Gastroesophageal sphincter (tissue), 4 donors: Measurements from ENCODE around the gene MADD. TPM values are rescaled to one million over a fixed set of nuclear protein-coding genes. Genes with fewer than 3 reads are reported as not detected.

Source experiments
- ATAC-seq: fragments of 150-250 bp; one replicate; pipeline ENCODE4 v1.9.1; 2016; ENCODE audit warnings: mild to moderate bottlenecking, moderate library complexity
- H3K27ac ChIP-seq, 4 donors: fragments of 200-600 bp; sonication (generic) in 3 of 4; 1 replicate in 3 of 4; 2 replicates in 1 of 4; pipeline ENCODE4 v1.5.1; 2016 to 2019
- H3K27me3 ChIP-seq: fragments of 200-600 bp; sonication (generic); one replicate; pipeline ENCODE4 v1.5.1; 2019
- H3K36me3 ChIP-seq, 2 donors: fragments of 200-600 bp; sonication (generic); one replicate each; pipeline ENCODE4 v1.5.1; 2019; ENCODE audit warnings: control low read depth in 1 of 2
- H3K4me1 ChIP-seq, 3 donors: fragments of 200-600 bp; sonication (generic); 1 replicate in 2 of 3; 2 replicates in 1 of 3; pipeline ENCODE4 v1.5.1; 2016 to 2019; ENCODE audit warnings: control low read depth in 2 of 3
- H3K4me3 ChIP-seq, 2 donors: fragments of 200-600 bp; sonication (generic); one replicate each; pipeline ENCODE4 v1.5.1; 2019; ENCODE audit warnings: mild to moderate bottlenecking in 1 of 2, moderate library complexity in 1 of 2
- H3K9me3 ChIP-seq, 3 donors: fragments of 200-600 bp; sonication (generic); one replicate each; pipeline ENCODE4 v1.5.1; 2017 to 2019; ENCODE audit warnings: control low read depth in 2 of 3
- EP300 ChIP-seq: sonication (generic); formaldehyde crosslinking; IDR thresholded peaks from one replicate; pipeline ENCODE4 v1.6.1; 2017; ENCODE audit warnings: antibody characterized with exemption, mild to moderate bottlenecking
- POLR2A ChIP-seq, 2 donors: fragments of 450-650 bp; IDR thresholded peaks; one replicate each; pipeline ENCODE4 v1.6.1; 2017; ENCODE audit warnings: antibody characterized with exemption in 2 of 2, mild to moderate bottlenecking in 2 of 2, moderate library complexity in 1 of 2
- POLR2AphosphoS5 ChIP-seq: sonication (generic); formaldehyde crosslinking; IDR thresholded peaks from one replicate; pipeline ENCODE4 v1.6.1; 2017; ENCODE audit warnings: antibody characterized with exemption
- WGBS, 2 donors: methylation state at CpG; one replicate each; pipeline ENCODE4 v1.1.5; 2018; ENCODE audit warnings: low coverage in 1 of 2; 5-methylcytosine and 5-hydroxymethylcytosine counted together
- total RNA-seq, 4 donors: library from RNA; depleted of rRNA; stranded (reverse); fragments of >200 nt; gene quantifications; one replicate each; pipeline ENCODE4 v1.1.0, GENCODE V29; 2016
- TF ChIP-seq, protein P1 (sequence below), 4 experiments: fragments of 200-600 bp in 2 of 4; fragments of 450-650 bp in 2 of 4; sonication (generic) in 1 of 4; IDR thresholded peaks; one replicate each; pipeline ENCODE4 v1.5.1; 2017 to 2019; ENCODE audit warnings: antibody characterized with exemption in 4 of 4, mild to moderate bottlenecking in 2 of 4, moderate library complexity in 2 of 4

Gene MADD
- total RNA-seq, 4 donors from 2014 or later = 23.7 to 33.9 (median 29.4) TPM

DNA sequence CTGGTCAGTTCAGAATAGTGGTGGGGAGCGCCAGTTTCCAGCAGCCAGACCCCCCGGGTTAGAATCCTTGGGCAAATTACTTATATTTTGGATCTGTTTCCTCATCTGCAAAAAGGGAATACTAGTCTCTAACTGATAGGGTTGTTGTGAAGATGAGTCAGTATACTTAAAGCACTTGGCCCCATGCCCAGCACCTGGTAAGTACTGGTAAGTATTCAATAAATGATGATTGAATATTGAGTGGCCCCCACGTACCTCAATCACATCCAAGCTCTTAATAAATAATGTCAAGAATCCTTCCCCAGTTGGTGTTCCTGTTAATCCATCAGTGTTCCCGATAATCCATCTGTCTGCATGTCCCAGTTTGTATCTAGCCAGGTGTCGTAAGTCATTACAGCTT is 33.5 kb upstream of the MADD start:
- Histone ChIP-seq H3K4me1 (peaks cover 0 to 16% (median 0%) of the 10 kb centered on the region in 3 donors), H3K36me3 (peaks cover 0 to 91% of the 10 kb centered on the region in 2 donors), H3K27ac (no peak overlapping the region), H3K27me3 (no peaks in the 10 kb centered on the region), H3K4me3 (no peak overlapping the region), H3K9me3 (no peaks in the 10 kb centered on the region)
- ATAC-seq = no peak
- WGBS, 2 donors = 68 to 82% methylated on average over 4 to 5 of the region's 5 CpGs
- TF ChIP-seq POLR2AphosphoS5 = no peak
- no peak for TF ChIP-seq EP300
- no peak for TF ChIP-seq POLR2A (IDR thresholded peaks at IDR 0.05)

DNA sequence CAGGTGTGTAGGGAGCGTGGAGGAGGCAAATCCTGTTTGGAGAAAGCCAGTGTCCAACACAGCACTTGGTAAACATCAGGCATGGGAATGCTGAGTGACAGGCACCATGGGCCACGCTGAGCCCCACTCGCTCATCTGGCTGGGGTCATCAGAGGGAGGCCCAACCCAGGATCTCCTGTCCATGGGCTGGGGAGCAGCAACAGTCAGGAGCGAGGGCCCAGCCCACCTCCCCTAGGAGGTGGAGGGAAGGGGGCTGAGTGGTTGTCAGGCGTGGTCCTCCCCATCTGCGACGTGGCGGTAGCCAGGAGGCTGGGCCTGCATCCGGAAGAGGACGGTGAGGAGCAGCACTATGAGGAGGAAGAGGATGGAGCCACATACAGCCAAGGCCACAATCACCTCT is 30.1 kb upstream of the MADD start:
- no peak for ATAC-seq
- H3K4me3 ChIP-seq = no peak overlapping the region
- no peak for TF ChIP-seq POLR2AphosphoS5
- TF ChIP-seq, protein P1, sequence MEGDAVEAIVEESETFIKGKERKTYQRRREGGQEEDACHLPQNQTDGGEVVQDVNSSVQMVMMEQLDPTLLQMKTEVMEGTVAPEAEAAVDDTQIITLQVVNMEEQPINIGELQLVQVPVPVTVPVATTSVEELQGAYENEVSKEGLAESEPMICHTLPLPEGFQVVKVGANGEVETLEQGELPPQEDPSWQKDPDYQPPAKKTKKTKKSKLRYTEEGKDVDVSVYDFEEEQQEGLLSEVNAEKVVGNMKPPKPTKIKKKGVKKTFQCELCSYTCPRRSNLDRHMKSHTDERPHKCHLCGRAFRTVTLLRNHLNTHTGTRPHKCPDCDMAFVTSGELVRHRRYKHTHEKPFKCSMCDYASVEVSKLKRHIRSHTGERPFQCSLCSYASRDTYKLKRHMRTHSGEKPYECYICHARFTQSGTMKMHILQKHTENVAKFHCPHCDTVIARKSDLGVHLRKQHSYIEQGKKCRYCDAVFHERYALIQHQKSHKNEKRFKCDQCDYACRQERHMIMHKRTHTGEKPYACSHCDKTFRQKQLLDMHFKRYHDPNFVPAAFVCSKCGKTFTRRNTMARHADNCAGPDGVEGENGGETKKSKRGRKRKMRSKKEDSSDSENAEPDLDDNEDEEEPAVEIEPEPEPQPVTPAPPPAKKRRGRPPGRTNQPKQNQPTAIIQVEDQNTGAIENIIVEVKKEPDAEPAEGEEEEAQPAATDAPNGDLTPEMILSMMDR (IDR thresholded peaks at IDR 0.05) = no peak
- no peak for TF ChIP-seq POLR2A (IDR thresholded peaks at IDR 0.05)
- no peak for TF ChIP-seq EP300
- H3K27ac ChIP-seq = no peak overlapping the region
- H3K36me3 ChIP-seq = peaks cover 0 to 94% of the 10 kb centered on the region in 2 donors
- no peaks in the 10 kb centered on the region for H3K9me3 ChIP-seq
- peaks cover 0 to 4% (median 0%) of the 10 kb centered on the region in 3 donors for H3K4me1 ChIP-seq
- 88% methylated on average over 5 of the region's 10 CpGs; no CpG with 5 or more reads in 1 of the 2 donors for WGBS, 2 donors
- H3K27me3 ChIP-seq = no peaks in the 10 kb centered on the region

DNA sequence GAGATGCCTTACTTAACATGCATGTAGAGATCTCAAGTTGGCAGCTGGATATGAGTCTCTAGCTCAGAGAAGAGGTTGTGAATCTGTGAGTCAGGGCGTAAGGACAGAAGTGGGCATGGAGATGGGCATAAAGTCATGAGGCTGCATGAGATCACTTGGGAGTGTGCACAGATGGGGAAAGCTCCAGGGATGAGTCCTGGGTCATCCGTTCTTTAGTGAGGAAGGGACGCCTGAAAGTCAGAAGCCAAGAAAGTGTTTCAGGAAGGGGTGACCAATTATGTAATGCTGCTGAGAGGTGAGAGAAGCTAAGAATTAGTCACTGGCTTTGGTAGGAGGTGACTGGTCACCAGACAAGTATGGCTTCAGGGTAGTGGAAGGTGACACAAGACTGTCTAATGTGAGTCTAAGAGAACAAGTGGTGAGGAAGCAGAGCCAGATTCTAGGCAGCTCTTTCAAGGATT is 28.1 kb upstream of the MADD start:
- H3K9me3 ChIP-seq = no peaks in the 10 kb centered on the region
- no peak overlapping the region for H3K4me3 ChIP-seq
- no peaks in the 10 kb centered on the region for H3K27me3 ChIP-seq
- ATAC-seq = no peak
- 60 to 83% methylated on average over 1 to 3 of the region's 3 CpGs for whole genome bisulfite sequencing, 2 donors
- peaks cover 0 to 96% of the 10 kb centered on the region in 2 donors for H3K36me3 ChIP-seq
- TF ChIP-seq POLR2AphosphoS5 (no peak), POLR2A (IDR thresholded peaks at IDR 0.05) (no peak), EP300 (no peak)
- TF ChIP-seq, protein P1 (IDR thresholded peaks at IDR 0.05) = no peak
- no peak overlapping the region for H3K27ac ChIP-seq
- peaks cover 0 to 7% (median 0%) of the 10 kb centered on the region in 3 donors for H3K4me1 ChIP-seq

DNA sequence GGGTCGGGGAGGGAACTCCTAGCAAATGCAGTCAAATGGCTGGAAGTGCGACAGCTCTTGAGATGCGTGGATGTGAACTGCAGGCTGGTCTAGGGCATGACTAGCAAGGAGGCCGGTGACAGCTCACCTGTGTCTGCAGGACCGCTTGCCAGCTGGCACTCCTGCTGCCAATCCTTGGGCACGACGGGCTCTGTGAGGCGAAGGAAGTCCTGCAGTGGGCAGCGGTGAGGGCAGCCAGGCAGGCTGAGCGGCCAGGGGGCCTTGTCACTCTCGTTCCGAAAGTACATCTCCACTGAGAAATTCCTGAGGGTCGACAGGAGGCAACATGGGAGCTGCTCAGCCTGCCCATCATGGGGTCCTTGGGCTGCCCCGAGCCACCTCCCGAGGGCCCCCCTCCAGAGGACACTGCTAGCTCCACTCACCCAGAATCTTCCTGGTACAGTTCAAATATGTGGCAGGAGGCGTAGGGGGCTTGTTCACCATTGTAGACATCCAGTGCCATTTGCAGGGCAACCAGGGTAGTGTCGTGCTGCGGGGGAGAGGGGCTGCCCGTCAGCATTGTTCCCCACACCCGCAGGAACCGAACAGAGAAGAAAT is 27.2 kb upstream of the MADD start:
- no peak for TF ChIP-seq EP300
- TF ChIP-seq, protein P1 (IDR thresholded peaks at IDR 0.05) = no peak
- TF ChIP-seq POLR2AphosphoS5 = no peak
- no peak for TF ChIP-seq POLR2A (IDR thresholded peaks at IDR 0.05)
- Histone ChIP-seq H3K27me3 (no peaks in the 10 kb centered on the region), H3K27ac (no peak overlapping the region), H3K36me3 (peaks cover 0 to 95% of the 10 kb centered on the region in 2 donors), H3K4me3 (no peak overlapping the region), H3K4me1 (peaks cover 0 to 15% (median 6%) of the 10 kb centered on the region in 3 donors), H3K9me3 (no peaks in the 10 kb centered on the region)
- WGBS, 2 donors = 80 to 100% methylated on average over 1 to 7 of the region's 21 CpGs
- ATAC-seq = no peak

DNA sequence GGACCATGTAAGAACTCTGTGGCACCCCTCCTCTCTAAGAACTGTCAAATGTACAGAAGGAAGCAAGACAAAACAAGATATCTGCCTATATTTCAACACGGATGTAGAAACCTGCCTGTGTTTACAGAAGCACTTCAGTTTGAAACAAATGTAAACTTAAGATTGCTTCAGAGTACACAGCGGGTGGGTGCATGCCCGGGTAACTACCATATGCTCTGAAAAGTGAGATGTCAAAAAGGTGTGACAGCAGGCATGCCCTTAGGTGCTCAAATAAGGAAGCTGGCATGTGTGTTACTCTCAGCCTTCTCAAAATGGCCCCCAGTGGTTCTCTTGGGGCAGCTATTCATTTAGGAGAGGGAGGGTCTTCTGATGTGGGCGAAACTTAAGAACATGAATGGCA is 26.5 kb upstream of the MADD start:
- no peak for TF ChIP-seq POLR2A (IDR thresholded peaks at IDR 0.05)
- TF ChIP-seq, protein P1 (IDR thresholded peaks at IDR 0.05) = no peak
- no peak for TF ChIP-seq EP300
- no peak for TF ChIP-seq POLR2AphosphoS5
- no peak overlapping the region for H3K27ac ChIP-seq
- H3K4me3 ChIP-seq = no peak overlapping the region
- no peaks in the 10 kb centered on the region for H3K9me3 ChIP-seq
- 76 to 80% methylated on average over 4 of the region's 4 CpGs for WGBS, 2 donors
- no peaks in the 10 kb centered on the region for H3K27me3 ChIP-seq
- peaks cover 0 to 88% of the 10 kb centered on the region in 2 donors for H3K36me3 ChIP-seq
- no peak for ATAC-seq
- H3K4me1 ChIP-seq = peaks cover 0 to 22% (median 10%) of the 10 kb centered on the region in 3 donors
